K562 (cell line): Measurements from ENCODE around the gene DDX46. TPM values are rescaled to one million over a fixed set of nuclear protein-coding genes. Genes with fewer than 3 reads are reported as not detected.

Experiments used
- ARNT ChIP-seq, 2 experiments: fragments of 450-650 bp; IDR thresholded peaks; 2 replicates each; pipeline ENCODE4 v1.6.1; 2016; ENCODE audit warnings: mild to moderate bottlenecking in 1 of 2
- DACH1 ChIP-seq: fragments of 450-650 bp; IDR thresholded peaks from 2 replicates; pipeline ENCODE4 v1.6.1; 2018; ENCODE audit not compliant: partially characterized antibody
- DPF2 ChIP-seq: fragments of 450-650 bp; IDR thresholded peaks from 2 replicates; pipeline ENCODE4 v1.6.1; 2016
- E4F1 ChIP-seq: fragments of 250-450 bp; sonication (Bioruptor Pico); IDR thresholded peaks from 2 replicates; pipeline ENCODE4 v1.5.0; 2021; ENCODE audit warnings: mild to moderate bottlenecking, borderline replicate concordance
- ELF2 ChIP-seq: fragments of 250-450 bp; sonication (Bioruptor Pico); IDR thresholded peaks from 2 replicates; pipeline ENCODE4 v1.5.0; 2021; ENCODE audit warnings: mild to moderate bottlenecking
- ETS2 ChIP-seq: IDR thresholded peaks from 2 replicates; pipeline ENCODE4 v1.6.1; 2016; ENCODE audit warnings: borderline replicate concordance, missing genetic modification characterization, mild to moderate bottlenecking, moderate library complexity, missing compliant biosample characterization; ENCODE audit not compliant: poor library complexity, severe bottlenecking
- FOXK1 ChIP-seq: sonication (generic); formaldehyde crosslinking; IDR thresholded peaks from 2 replicates; pipeline ENCODE4 v1.8.0; 2022; ENCODE audit warnings: missing genetic modification reagents, mild to moderate bottlenecking, borderline replicate concordance
- MAFG ChIP-seq: fragments of 450-650 bp; conservative IDR thresholded peaks from 2 replicates; pipeline ENCODE4 v1.6.1; 2016; ENCODE audit warnings: missing genetic modification characterization, missing compliant biosample characterization
- MBD2 ChIP-seq: sonication (generic); IDR thresholded peaks from 2 replicates; pipeline ENCODE4 v1.6.1; 2016; ENCODE audit warnings: low read depth, borderline replicate concordance
- NCOA1 ChIP-seq: fragments of 450-650 bp; IDR thresholded peaks from 2 replicates; pipeline ENCODE4 v1.6.1; 2016; ENCODE audit warnings: low read depth
- NELFE ChIP-seq: IDR thresholded peaks from 2 replicates; pipeline ENCODE4 v1.6.1; 2011; ENCODE audit warnings: mild to moderate bottlenecking; ENCODE audit not compliant: insufficient read depth, insufficient read length
- NFE2 ChIP-seq: IDR thresholded peaks from 2 replicates; pipeline ENCODE4 v1.6.1; 2014; ENCODE audit warnings: antibody characterized with exemption, low read depth
- NONO ChIP-seq, 2 experiments: fragments of 200-400 bp in 1 of 2; fragments of 450-650 bp in 1 of 2; formaldehyde crosslinking in 1 of 2; IDR thresholded peaks; 2 replicates each; pipeline ENCODE4 v1.6.1; 2017; ENCODE audit warnings: low read depth in 2 of 2, mild to moderate bottlenecking in 2 of 2, moderate library complexity in 2 of 2, low read length in 1 of 2
- TRIM25 ChIP-seq: fragments of 450-650 bp; IDR thresholded peaks from 2 replicates; pipeline ENCODE4 v1.7.0; 2016; ENCODE audit warnings: borderline replicate concordance
- YY1 ChIP-seq, 3 experiments: IDR thresholded peaks; 2 replicates each; pipeline ENCODE4 v1.6.1; 2011; ENCODE audit warnings: low read length in 2 of 3, mild to moderate bottlenecking in 2 of 3, moderate library complexity in 2 of 3, borderline replicate concordance in 1 of 3, control low read depth in 1 of 3, low read depth in 1 of 3; ENCODE audit not compliant: insufficient read depth in 3 of 3, insufficient replicate concordance in 2 of 3, control insufficient read depth in 1 of 3, insufficient read length in 1 of 3; ENCODE audit errors: extremely low read depth in 1 of 3
- ZKSCAN1 ChIP-seq: fragments of 150-350 bp; IDR thresholded peaks from 2 replicates; pipeline ENCODE4 v1.6.1; 2016; ENCODE audit warnings: low read depth, low read length
- ZNF445 ChIP-seq: fragments of 250-450 bp; sonication (Bioruptor Pico); IDR thresholded peaks from 2 replicates; pipeline ENCODE4 v1.4.0; 2020; ENCODE audit warnings: low read depth, mild to moderate bottlenecking, moderate library complexity
- polyA plus RNA-seq, 8 experiments: library from polyadenylated mRNA; depleted of rRNA in 4 of 8; stranded (reverse) in 5 of 8; unstranded in 3 of 8; fragments of >200 nt; fragmentation: Nextera tagmentation in 2 of 8; fragmentation: Illumina TruSeq in 1 of 8; extraction: Ambion mirVana in 2 of 8; extraction: Trizol in 1 of 8; gene quantifications; 2 replicates each; pipeline versions ENCODE4 v1.2.1 to v1.2.3, GENCODE V29; 2011 to 2014; ENCODE audit warnings: inconsistent platforms in 1 of 8, missing spikeins in 1 of 8
- total RNA-seq, 7 experiments: library from RNA; depleted of rRNA in 6 of 7; stranded (reverse); fragments of >200 nt in 6 of 7; fragmentation: Illumina TruSeq in 2 of 7; extraction: Trizol in 2 of 7; gene quantifications; 2 replicates each; pipeline versions ENCODE4 v1.2.1 to v1.2.3, GENCODE V29; 2011 to 2021; ENCODE audit warnings: low replicate concordance in 1 of 7
- TF ChIP-seq, protein P1 (sequence below): fragments of 450-650 bp; IDR thresholded peaks from 2 replicates; pipeline ENCODE4 v1.6.1; 2016; ENCODE audit warnings: low read depth, mild to moderate bottlenecking, moderate library complexity
- TF ChIP-seq, protein P2 (sequence below): fragments of 250-450 bp; sonication (Bioruptor Pico); IDR thresholded peaks from 2 replicates; pipeline ENCODE4 v1.5.1; 2021; ENCODE audit warnings: mild to moderate bottlenecking

DDX46 gene
- total and polyA plus RNA-seq, 9 of the 15 experiments (the other 6 are each of a cell fraction or from before 2014, with no cell fraction given), result 26.2 to 99.0 (median 76.4) TPM

DNA sequence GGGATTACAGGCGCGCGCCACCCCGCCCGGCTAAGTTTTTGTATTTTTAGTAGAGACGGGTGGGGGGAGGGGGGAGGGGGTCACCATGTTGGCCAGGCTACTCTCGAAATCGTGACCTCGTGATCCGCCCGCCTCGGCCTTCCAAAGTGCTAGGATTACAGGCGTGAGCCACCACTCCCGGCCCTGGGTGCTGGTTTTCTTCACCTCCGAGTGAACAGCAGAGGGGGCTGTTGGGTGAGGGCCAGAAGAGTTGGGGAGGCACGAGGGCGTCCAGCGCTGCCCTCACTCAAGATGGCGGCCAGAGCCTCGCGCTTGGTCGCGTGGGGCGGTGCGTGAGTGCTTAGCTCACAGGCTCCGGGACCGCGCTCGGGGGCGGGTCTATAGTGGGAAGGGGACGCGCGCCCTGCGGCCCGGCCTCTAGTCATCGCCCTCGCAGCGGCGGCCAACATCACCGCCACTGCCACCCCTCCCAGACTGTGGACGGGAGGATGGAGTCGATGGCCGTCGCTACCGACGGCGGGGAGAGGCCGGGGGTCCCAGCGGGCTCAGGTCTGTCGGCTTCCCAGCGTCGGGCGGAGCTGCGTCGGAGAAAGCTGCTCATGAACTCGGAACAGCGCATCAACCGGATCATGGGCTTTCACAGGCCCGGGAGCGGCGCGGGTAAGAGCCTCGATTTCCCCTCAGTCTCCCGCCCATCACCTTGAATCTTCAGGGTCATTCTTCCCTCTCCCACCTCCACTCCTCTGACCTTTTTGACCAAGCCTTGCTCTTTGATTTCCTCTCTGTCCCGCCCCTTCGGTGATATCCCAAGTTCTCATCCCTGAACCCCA is 20.2 kb upstream of the DDX46 start, which contains the start of gene CAMLG (continued):
- TF ChIP-seq, protein P1, sequence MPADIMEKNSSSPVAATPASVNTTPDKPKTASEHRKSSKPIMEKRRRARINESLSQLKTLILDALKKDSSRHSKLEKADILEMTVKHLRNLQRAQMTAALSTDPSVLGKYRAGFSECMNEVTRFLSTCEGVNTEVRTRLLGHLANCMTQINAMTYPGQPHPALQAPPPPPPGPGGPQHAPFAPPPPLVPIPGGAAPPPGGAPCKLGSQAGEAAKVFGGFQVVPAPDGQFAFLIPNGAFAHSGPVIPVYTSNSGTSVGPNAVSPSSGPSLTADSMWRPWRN, result no peak
- TF ChIP-seq ARNT (IDR thresholded peaks at IDR 0.05), result no peak
- TF ChIP-seq, protein P2, sequence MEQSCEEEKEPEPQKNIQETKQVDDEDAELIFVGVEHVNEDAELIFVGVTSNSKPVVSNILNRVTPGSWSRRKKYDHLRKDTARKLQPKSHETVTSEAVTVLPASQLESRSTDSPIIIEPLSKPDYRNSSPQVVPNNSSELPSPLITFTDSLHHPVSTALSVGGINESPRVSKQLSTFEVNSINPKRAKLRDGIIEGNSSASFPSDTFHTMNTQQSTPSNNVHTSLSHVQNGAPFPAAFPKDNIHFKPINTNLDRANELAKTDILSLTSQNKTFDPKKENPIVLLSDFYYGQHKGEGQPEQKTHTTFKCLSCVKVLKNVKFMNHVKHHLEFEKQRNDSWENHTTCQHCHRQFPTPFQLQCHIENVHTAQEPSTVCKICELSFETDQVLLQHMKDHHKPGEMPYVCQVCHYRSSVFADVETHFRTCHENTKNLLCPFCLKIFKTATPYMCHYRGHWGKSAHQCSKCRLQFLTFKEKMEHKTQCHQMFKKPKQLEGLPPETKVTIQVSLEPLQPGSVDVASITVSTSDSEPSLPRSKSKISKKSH (CRISPR knock-in tag), result no peak
- TF ChIP-seq FOXK1 (CRISPR knock-in tag), result no peak
- TF ChIP-seq ETS2 (tag), result no peak
- no peak for TF ChIP-seq TRIM25
- no peak for TF ChIP-seq ELF2 (CRISPR knock-in tag)
- TF ChIP-seq NONO (IDR thresholded peaks at IDR 0.05; ENCODE audit: low read depth in 2 of 2, low read length in 1 of 2), result peak; percentile 26 to 52; a peak in 1 of 4 replicates
- TF ChIP-seq MAFG, result no peak
- TF ChIP-seq YY1 (IDR thresholded peaks at IDR 0.05; ENCODE audit: borderline replicate concordance in 1 of 3, control insufficient read depth in 1 of 3, extremely low read depth in 1 of 3, insufficient read depth in 3 of 3, insufficient read length in 1 of 3, insufficient replicate concordance in 2 of 3, low read depth in 1 of 3, low read length in 2 of 3), result peak; percentile 99 to 100 (median 99)
- no peak for TF ChIP-seq E4F1 (CRISPR knock-in tag)
- TF ChIP-seq NELFE, result no peak
- TF ChIP-seq MBD2, result peak; percentile 79; the same call in 1 of the 2 replicates
- TF ChIP-seq DACH1, result no peak
- TF ChIP-seq DPF2, result no peak
- TF ChIP-seq NFE2, result peak; percentile 49
- TF ChIP-seq ZNF445 (CRISPR knock-in tag), result no peak
- peak; percentile 59; the same call in 1 of the 2 replicates for TF ChIP-seq ZKSCAN1
- no peak for TF ChIP-seq NCOA1
